HepG2 (cell line): ENCODE data around the gene SEMA7A. TPM values are rescaled to one million over a fixed set of nuclear protein-coding genes. Genes with fewer than 3 reads are reported as not detected.

Experiments
- AGO1 ChIP-seq: fragments of 200-400 bp; formaldehyde crosslinking; IDR thresholded peaks from 2 replicates; pipeline ENCODE4 v1.6.1; 2017; ENCODE audit warnings: mild to moderate bottlenecking, low read depth, low read length, moderate library complexity; ENCODE audit not compliant: poor library complexity, severe bottlenecking
- ATF1 ChIP-seq: IDR thresholded peaks from 2 replicates; pipeline ENCODE4 v1.6.1; 2016; ENCODE audit warnings: mild to moderate bottlenecking, control low read depth
- BCL6 ChIP-seq: IDR thresholded peaks from 2 replicates; pipeline ENCODE4 v1.6.1; 2016; ENCODE audit warnings: missing genetic modification reagents, missing compliant biosample characterization
- CREM ChIP-seq, 2 experiments: sonication (generic) in 1 of 2; formaldehyde crosslinking in 1 of 2; IDR thresholded peaks; 2 replicates each; pipeline versions ENCODE4 v1.4.0 to v1.6.1; 2016 to 2020; ENCODE audit warnings: antibody characterized with exemption in 1 of 2, mild to moderate bottlenecking in 1 of 2, missing genetic modification reagents in 1 of 2
- CSRNP2 ChIP-seq: sonication (generic); formaldehyde crosslinking; conservative IDR thresholded peaks from 2 replicates; pipeline ENCODE4 v1.8.0; 2022; ENCODE audit warnings: low read depth, missing genetic modification reagents
- FOXA3 ChIP-seq: IDR thresholded peaks from 2 replicates; pipeline ENCODE4 v1.6.1; 2016; ENCODE audit warnings: missing genetic modification reagents, missing compliant biosample characterization
- GABPB1 ChIP-seq: IDR thresholded peaks from 2 replicates; pipeline ENCODE4 v1.6.1; 2016; ENCODE audit warnings: mild to moderate bottlenecking, missing genetic modification reagents, moderate library complexity, missing compliant biosample characterization
- HNF1B ChIP-seq: sonication (generic); formaldehyde crosslinking; IDR thresholded peaks from 2 replicates; pipeline ENCODE4 v1.5.1; 2020; ENCODE audit warnings: mild to moderate bottlenecking, moderate library complexity, missing genetic modification reagents
- JUN ChIP-seq: sonication (generic); formaldehyde crosslinking; IDR thresholded peaks from 2 replicates; pipeline ENCODE4 v1.4.0; 2020; ENCODE audit warnings: mild to moderate bottlenecking, missing genetic modification reagents
- MLXIP ChIP-seq: sonication (generic); formaldehyde crosslinking; IDR thresholded peaks from 2 replicates; pipeline ENCODE4 v1.9.0; 2021; ENCODE audit warnings: missing genetic modification reagents, borderline replicate concordance
- RAD51 ChIP-seq: fragments of 450-650 bp; IDR thresholded peaks from 2 replicates; pipeline ENCODE4 v1.6.1; 2016; ENCODE audit warnings: borderline replicate concordance
- THAP8 ChIP-seq: sonication (generic); formaldehyde crosslinking; IDR thresholded peaks from 2 replicates; pipeline ENCODE4 v1.5.1; 2020; ENCODE audit warnings: missing genetic modification reagents, mild to moderate bottlenecking, borderline replicate concordance
- TOPORS ChIP-seq: sonication (generic); formaldehyde crosslinking; IDR thresholded peaks from 2 replicates; pipeline ENCODE4 v1.8.0; 2023; ENCODE audit warnings: mild to moderate bottlenecking, missing genetic modification reagents
- YEATS2 ChIP-seq: sonication (generic); formaldehyde crosslinking; IDR thresholded peaks from 2 replicates; pipeline ENCODE4 v1.4.0; 2020; ENCODE audit warnings: missing genetic modification reagents, borderline replicate concordance
- ZNF224 ChIP-seq: sonication (generic); formaldehyde crosslinking; IDR thresholded peaks from 2 replicates; pipeline ENCODE4 v1.5.0; 2020; ENCODE audit warnings: mild to moderate bottlenecking, missing genetic modification reagents
- ZNF275 ChIP-seq: sonication (generic); formaldehyde crosslinking; IDR thresholded peaks from 2 replicates; pipeline ENCODE4 v1.8.0; 2022; ENCODE audit warnings: missing genetic modification reagents, mild to moderate bottlenecking, inconsistent platforms, borderline replicate concordance
- ZNF329 ChIP-seq: sonication (generic); formaldehyde crosslinking; IDR thresholded peaks from 2 replicates; pipeline ENCODE4 v1.9.0; 2021; ENCODE audit warnings: low read depth, mild to moderate bottlenecking, missing genetic modification reagents
- ZNF44 ChIP-seq: sonication (generic); formaldehyde crosslinking; IDR thresholded peaks from 2 replicates; pipeline ENCODE4 v1.5.1; 2020; ENCODE audit warnings: mild to moderate bottlenecking, missing genetic modification reagents
- ZNF629 ChIP-seq: sonication (generic); formaldehyde crosslinking; conservative IDR thresholded peaks from 2 replicates; pipeline ENCODE4 v1.5.0; 2020; ENCODE audit warnings: missing genetic modification reagents
- ZNF672 ChIP-seq: sonication (generic); formaldehyde crosslinking; IDR thresholded peaks from 2 replicates; pipeline ENCODE4 v1.8.1; 2022; ENCODE audit warnings: missing genetic modification reagents
- ZNF737 ChIP-seq: sonication (generic); formaldehyde crosslinking; IDR thresholded peaks from 2 replicates; pipeline ENCODE4 v1.5.0; 2020; ENCODE audit warnings: missing genetic modification reagents, mild to moderate bottlenecking, borderline replicate concordance
- ZNF761 ChIP-seq: sonication (generic); formaldehyde crosslinking; conservative IDR thresholded peaks from 2 replicates; pipeline ENCODE4 v1.4.0; 2020; ENCODE audit warnings: mild to moderate bottlenecking, missing genetic modification reagents
- ZNF776 ChIP-seq: sonication (generic); formaldehyde crosslinking; IDR thresholded peaks from 2 replicates; pipeline ENCODE4 v1.4.0; 2020; ENCODE audit warnings: mild to moderate bottlenecking, missing genetic modification reagents
- ZSCAN31 ChIP-seq: sonication (generic); formaldehyde crosslinking; IDR thresholded peaks from 2 replicates; pipeline ENCODE4 v1.5.0; 2020; ENCODE audit warnings: low read depth, mild to moderate bottlenecking, missing genetic modification reagents
- polyA plus RNA-seq, 8 experiments: library from polyadenylated mRNA; depleted of rRNA in 3 of 8; stranded (reverse) in 7 of 8; unstranded in 1 of 8; fragments of >200 nt; fragmentation: Illumina TruSeq in 4 of 8; extraction: Trizol in 4 of 8; gene quantifications; 2 replicates each; pipeline versions ENCODE4 v1.2.1 to v1.2.3, GENCODE V29; 2011 to 2016; ENCODE audit warnings: low read depth in 4 of 8, missing spikeins in 1 of 8, mixed read lengths in 1 of 8; ENCODE audit not compliant: insufficient read depth in 1 of 8
- total RNA-seq, 5 experiments: library from RNA; depleted of rRNA; stranded (reverse); fragments of >200 nt; fragmentation: Illumina TruSeq; extraction: Trizol; gene quantifications; 2 replicates each; pipeline ENCODE4 v1.2.3, GENCODE V29; 2016; ENCODE audit warnings: low read depth in 1 of 5

SEMA7A gene
- total and polyA plus RNA-seq, 2 of the 13 experiments (the other 11 are each of a cell fraction or from before 2014, with no cell fraction given) = 9.0 to 15.8 TPM

- TF ChIP-seq THAP8 (CRISPR knock-in tag) (no peak), CSRNP2 (CRISPR knock-in tag) (no peak), RAD51 (no peak), MLXIP (CRISPR knock-in tag) (no peak), ZNF737 (CRISPR knock-in tag) (no peak), ZNF329 (CRISPR knock-in tag) (no peak), AGO1 (no peak), CREM (IDR thresholded peaks at IDR 0.05) (peak; percentile 54; the same call in 1 of the 2 replicates), CREM (CRISPR knock-in tag; IDR thresholded peaks at IDR 0.05) (no peak), ZNF224 (CRISPR knock-in tag) (no peak), ZNF672 (CRISPR knock-in tag) (no peak; the same call in 1 of the 2 replicates), ZNF761 (0 out of 2 replicates have a peak, but pooled peaks have one; percentile 55), ATF1 (CRISPR knock-in tag) (no peak), ZNF629 (CRISPR knock-in tag) (0 out of 2 replicates have a peak, but pooled peaks have one; percentile 38), TOPORS (CRISPR knock-in tag) (no peak), ZNF275 (CRISPR knock-in tag) (no peak), HNF1B (CRISPR knock-in tag) (no peak), YEATS2 (CRISPR knock-in tag) (no peak), JUN (CRISPR knock-in tag) (no peak), ZSCAN31 (CRISPR knock-in tag) (no peak), ZNF776 (CRISPR knock-in tag) (no peak), BCL6 (CRISPR knock-in tag) (peak; percentile 93), ZNF44 (CRISPR knock-in tag) (no peak), GABPB1 (no peak; the same call in 1 of the 2 replicates), FOXA3 (CRISPR knock-in tag) (peak; percentile 91)
Observed at GRCh38 chr15:74442063-74442462, 8.3 kb upstream of the SEMA7A start (continued).
